Liver (tissue), 9 donors: ENCODE data around the gene DTNB. TPM values are rescaled to one million over a fixed set of nuclear protein-coding genes. Genes with fewer than 3 reads are reported as not detected.

ENCODE experiments used
- DNase-seq: peaks from one replicate; pipeline ENCODE4 v3.0.0-alpha.2; 2017; ENCODE audit warnings: low spot score
- H3K27ac ChIP-seq, 2 donors: one replicate each; pipeline ENCODE4 v1.7.0; 2013; ENCODE audit warnings: inconsistent platforms in 2 of 2, low read length in 2 of 2, control low read depth in 1 of 2, low read depth in 1 of 2, mild to moderate bottlenecking in 1 of 2
- H3K27me3 ChIP-seq, 4 donors: one replicate each; pipeline versions ENCODE4 v1.6.1 to v1.7.0; 2013; ENCODE audit warnings: low read length in 3 of 4, inconsistent platforms in 1 of 4, mild to moderate bottlenecking in 1 of 4, moderate library complexity in 1 of 4; ENCODE audit not compliant: control insufficient read depth in 4 of 4, insufficient read depth in 4 of 4
- H3K36me3 ChIP-seq, 4 donors: one replicate each; pipeline versions ENCODE4 v1.6.1 to v1.7.0; 2013; ENCODE audit warnings: low read length in 3 of 4, mild to moderate bottlenecking in 3 of 4, low read depth in 1 of 4, moderate library complexity in 1 of 4; ENCODE audit not compliant: control insufficient read depth in 4 of 4, insufficient read depth in 3 of 4
- H3K4me1 ChIP-seq, 4 donors: one replicate each; pipeline versions ENCODE4 v1.6.1 to v1.7.0; 2013; ENCODE audit warnings: low read length in 3 of 4, mild to moderate bottlenecking in 3 of 4, moderate library complexity in 1 of 4; ENCODE audit not compliant: control insufficient read depth in 4 of 4, insufficient read depth in 4 of 4
- H3K4me3 ChIP-seq, 3 donors: one replicate each; pipeline versions ENCODE4 v1.6.1 to v1.7.0; 2013; ENCODE audit warnings: low read length in 3 of 3, control low read depth in 1 of 3, low read depth in 1 of 3, mild to moderate bottlenecking in 1 of 3
- H3K9ac ChIP-seq, 2 donors: one replicate each; pipeline ENCODE4 v1.7.0; 2013; ENCODE audit warnings: low read length in 2 of 2, mild to moderate bottlenecking in 2 of 2, moderate library complexity in 2 of 2, control low read depth in 1 of 2, low read depth in 1 of 2
- H3K9me3 ChIP-seq, 4 donors: one replicate each; pipeline versions ENCODE4 v1.6.1 to v1.7.0; 2013; ENCODE audit warnings: low read length in 3 of 4; ENCODE audit not compliant: control insufficient read depth in 4 of 4
- ATF3 ChIP-seq: IDR thresholded peaks from 2 replicates; pipeline ENCODE4 v1.6.1; 2016; ENCODE audit warnings: antibody characterized with exemption
- EGR1 ChIP-seq, 2 donors: IDR thresholded peaks; 2 replicates each; pipeline ENCODE4 v1.6.1; 2016 to 2018; ENCODE audit warnings: antibody characterized with exemption in 2 of 2, low read depth in 2 of 2
- FOXA1 ChIP-seq: IDR thresholded peaks from 2 replicates; pipeline ENCODE4 v1.6.1; 2016; ENCODE audit warnings: antibody characterized with exemption
- FOXA2 ChIP-seq: IDR thresholded peaks from 2 replicates; pipeline ENCODE4 v1.6.1; 2016; ENCODE audit warnings: antibody characterized with exemption
- GABPA ChIP-seq, 2 donors: IDR thresholded peaks in 1 of 2; conservative IDR thresholded peaks in 1 of 2; 2 replicates each; pipeline ENCODE4 v1.6.1; 2016; ENCODE audit warnings: antibody characterized with exemption in 2 of 2, mild to moderate bottlenecking in 1 of 2, moderate library complexity in 1 of 2
- HNF4A ChIP-seq, 2 donors: conservative IDR thresholded peaks; 2 replicates each; pipeline ENCODE4 v1.6.1; 2016; ENCODE audit warnings: antibody characterized with exemption in 2 of 2, mild to moderate bottlenecking in 2 of 2
- HNF4G ChIP-seq: IDR thresholded peaks from 2 replicates; pipeline ENCODE4 v1.6.1; 2016; ENCODE audit warnings: antibody characterized with exemption
- JUND ChIP-seq, 2 donors: IDR thresholded peaks; 2 replicates each; pipeline ENCODE4 v1.6.1; 2016; ENCODE audit warnings: antibody characterized with exemption in 2 of 2
- NR2F2 ChIP-seq: IDR thresholded peaks from 2 replicates; pipeline ENCODE4 v1.6.1; 2016; ENCODE audit warnings: antibody characterized with exemption
- RAD21 ChIP-seq, 2 donors: IDR thresholded peaks; 2 replicates each; pipeline ENCODE4 v1.6.1; 2016; ENCODE audit warnings: antibody characterized with exemption in 2 of 2, mild to moderate bottlenecking in 2 of 2
- RXRA ChIP-seq, 2 donors: IDR thresholded peaks; 2 replicates each; pipeline ENCODE4 v1.6.1; 2017 to 2018; ENCODE audit warnings: antibody characterized with exemption in 2 of 2, mild to moderate bottlenecking in 1 of 2
- TAF1 ChIP-seq: conservative IDR thresholded peaks from 2 replicates; pipeline ENCODE4 v1.6.1; 2016; ENCODE audit warnings: antibody characterized with exemption, mild to moderate bottlenecking
- YY1 ChIP-seq: IDR thresholded peaks from 2 replicates; pipeline ENCODE4 v1.6.1; 2016; ENCODE audit warnings: antibody characterized with exemption, mild to moderate bottlenecking
- ZBTB33 ChIP-seq: IDR thresholded peaks from 2 replicates; pipeline ENCODE4 v1.6.1; 2016; ENCODE audit warnings: antibody characterized with exemption
- WGBS: extraction: QIAGEN DNeasy Blood & Tissue Kit; methylation state at CpG from one replicate; pipeline ENCODE4 v1.1.7; 2013; 5-methylcytosine and 5-hydroxymethylcytosine counted together
- polyA plus RNA-seq, 2 donors: library from polyadenylated mRNA; stranded (reverse) in 1 of 2; unstranded in 1 of 2; fragments of 200-250 nt in 1 of 2; fragments of >200 nt in 1 of 2; fragmentation: Nextera tagmentation in 1 of 2; extraction: Ambion mirVana in 1 of 2; gene quantifications; one replicate each; pipeline versions ENCODE4 v1.2.1 to v1.2.3, GENCODE V29; 2013 to 2015
- total RNA-seq, 2 donors: library from RNA; depleted of rRNA; stranded (reverse); fragments of >200 nt; gene quantifications; one replicate each; pipeline ENCODE4 v1.2.3, GENCODE V29; 2014
- TF ChIP-seq, protein P1 (sequence below): IDR thresholded peaks from 2 replicates; pipeline ENCODE4 v1.6.1; 2016; ENCODE audit warnings: antibody characterized with exemption, mild to moderate bottlenecking
- TF ChIP-seq, protein P2 (sequence below): fragments of 150-350 bp; IDR thresholded peaks from 2 replicates; pipeline ENCODE4 v1.5.1; 2017; ENCODE audit warnings: improper control_type of control experiment, low read depth, low read length; ENCODE audit not compliant: missing input control
- donor health status: healthy.
- donor health status: healthy.
- donor health status: healthy.
- donor health status: healthy.
- donor health status: healthy.

DTNB gene
- total and polyA plus RNA-seq, 4 donors, result 3.3 to 10.5 (median 6.4) TPM

GRCh38 chr2:25419678-25420242, 253.6 kb downstream of the DTNB start:
- H3K4me1 ChIP-seq, result peaks cover 0 to 12% (median 5%) of the 10 kb centered on the region in 4 donors
- peaks cover 0 to 2% (median under 1%) of the 10 kb centered on the region in 4 donors for H3K36me3 ChIP-seq
- DNase-seq, result no peak
- no peaks in the 10 kb centered on the region for H3K9me3 ChIP-seq
- H3K4me3 ChIP-seq, result no peak overlapping the region
- TF ChIP-seq JUND (IDR thresholded peaks at IDR 0.05), result no peak
- no peak overlapping the region for H3K9ac ChIP-seq
- no peaks in the 10 kb centered on the region for H3K27me3 ChIP-seq
- H3K27ac ChIP-seq, result no peak overlapping the region
- WGBS, result 91% methylated on average over 10 of the region's 10 CpGs

DNA sequence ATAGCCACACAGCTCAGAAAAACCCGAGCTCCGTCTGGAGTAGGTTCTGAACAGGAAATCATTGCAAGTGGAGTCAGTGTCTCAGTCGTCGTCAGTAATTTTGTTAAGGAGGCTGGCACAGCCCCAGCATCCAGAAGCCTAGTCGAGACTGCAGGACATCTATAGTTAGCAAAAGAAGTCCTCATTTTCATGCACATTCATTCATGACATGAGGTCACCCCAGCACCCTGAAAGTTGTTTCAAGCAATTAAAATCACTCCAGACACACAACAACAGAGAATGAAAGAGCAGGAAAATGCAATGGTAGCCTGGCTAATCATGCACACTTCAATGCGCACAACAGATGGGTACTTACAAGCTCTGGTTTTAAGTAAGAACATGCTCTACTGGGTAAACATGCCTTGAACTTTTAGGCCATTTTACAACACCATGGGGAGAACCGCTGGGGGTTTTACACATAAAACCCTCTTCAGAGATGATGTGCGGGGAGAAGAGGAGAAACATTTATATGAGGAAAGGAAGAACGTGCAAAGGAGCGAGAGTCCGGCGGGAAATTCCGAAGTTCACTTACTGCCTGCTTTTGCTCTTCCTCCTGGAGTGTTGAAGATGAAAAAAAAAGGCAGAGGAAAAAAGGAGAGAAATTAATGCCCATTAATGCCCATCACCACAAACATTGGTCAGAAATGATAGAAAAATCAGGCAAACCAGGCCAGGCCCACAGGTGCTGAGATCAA, 254.3 kb downstream of the DTNB start:
- H3K36me3 ChIP-seq, result peaks cover 0 to 2% (median under 1%) of the 10 kb centered on the region in 4 donors
- H3K9ac ChIP-seq, result no peak overlapping the region
- no peaks in the 10 kb centered on the region for H3K9me3 ChIP-seq
- no peaks in the 10 kb centered on the region for H3K27me3 ChIP-seq
- 87% methylated on average over 13 of the region's 13 CpGs for WGBS
- no peak for DNase-seq
- H3K4me1 ChIP-seq, result peaks cover 0 to 12% (median 5%) of the 10 kb centered on the region in 4 donors
- H3K27ac ChIP-seq, result no peak overlapping the region
- TF ChIP-seq JUND (IDR thresholded peaks at IDR 0.05) (no peak), GABPA (IDR thresholded peaks at IDR 0.05 in 1 of 2, conservative IDR thresholded peaks at IDR 0.05 in 1 of 2) (no peak), YY1 (no peak), ZBTB33 (no peak)
- TF ChIP-seq, protein P1, sequence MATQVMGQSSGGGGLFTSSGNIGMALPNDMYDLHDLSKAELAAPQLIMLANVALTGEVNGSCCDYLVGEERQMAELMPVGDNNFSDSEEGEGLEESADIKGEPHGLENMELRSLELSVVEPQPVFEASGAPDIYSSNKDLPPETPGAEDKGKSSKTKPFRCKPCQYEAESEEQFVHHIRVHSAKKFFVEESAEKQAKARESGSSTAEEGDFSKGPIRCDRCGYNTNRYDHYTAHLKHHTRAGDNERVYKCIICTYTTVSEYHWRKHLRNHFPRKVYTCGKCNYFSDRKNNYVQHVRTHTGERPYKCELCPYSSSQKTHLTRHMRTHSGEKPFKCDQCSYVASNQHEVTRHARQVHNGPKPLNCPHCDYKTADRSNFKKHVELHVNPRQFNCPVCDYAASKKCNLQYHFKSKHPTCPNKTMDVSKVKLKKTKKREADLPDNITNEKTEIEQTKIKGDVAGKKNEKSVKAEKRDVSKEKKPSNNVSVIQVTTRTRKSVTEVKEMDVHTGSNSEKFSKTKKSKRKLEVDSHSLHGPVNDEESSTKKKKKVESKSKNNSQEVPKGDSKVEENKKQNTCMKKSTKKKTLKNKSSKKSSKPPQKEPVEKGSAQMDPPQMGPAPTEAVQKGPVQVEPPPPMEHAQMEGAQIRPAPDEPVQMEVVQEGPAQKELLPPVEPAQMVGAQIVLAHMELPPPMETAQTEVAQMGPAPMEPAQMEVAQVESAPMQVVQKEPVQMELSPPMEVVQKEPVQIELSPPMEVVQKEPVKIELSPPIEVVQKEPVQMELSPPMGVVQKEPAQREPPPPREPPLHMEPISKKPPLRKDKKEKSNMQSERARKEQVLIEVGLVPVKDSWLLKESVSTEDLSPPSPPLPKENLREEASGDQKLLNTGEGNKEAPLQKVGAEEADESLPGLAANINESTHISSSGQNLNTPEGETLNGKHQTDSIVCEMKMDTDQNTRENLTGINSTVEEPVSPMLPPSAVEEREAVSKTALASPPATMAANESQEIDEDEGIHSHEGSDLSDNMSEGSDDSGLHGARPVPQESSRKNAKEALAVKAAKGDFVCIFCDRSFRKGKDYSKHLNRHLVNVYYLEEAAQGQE, result no peak
- no peak overlapping the region for H3K4me3 ChIP-seq

- no peak for DNase-seq
- H3K9ac ChIP-seq, result no peak overlapping the region
- no peaks in the 10 kb centered on the region for H3K27me3 ChIP-seq
- no peak overlapping the region for H3K4me3 ChIP-seq
- peaks cover 0 to 12% (median 5%) of the 10 kb centered on the region in 4 donors for H3K4me1 ChIP-seq
- H3K27ac ChIP-seq, result no peak overlapping the region
- H3K36me3 ChIP-seq, result peaks cover 0 to 2% (median under 1%) of the 10 kb centered on the region in 4 donors
- no peaks in the 10 kb centered on the region for H3K9me3 ChIP-seq
- WGBS, result 97% methylated on average over 6 of the region's 6 CpGs
- TF ChIP-seq HNF4G (no peak), EGR1 (IDR thresholded peaks at IDR 0.05; ENCODE audit: low read depth in 2 of 2) (no peak), RXRA (IDR thresholded peaks at IDR 0.05) (no peak), ATF3 (no peak), ZBTB33 (no peak), TAF1 (no peak), JUND (IDR thresholded peaks at IDR 0.05) (no peak), FOXA1 (no peak), HNF4A (conservative IDR thresholded peaks at IDR 0.05) (no peak), GABPA (IDR thresholded peaks at IDR 0.05 in 1 of 2, conservative IDR thresholded peaks at IDR 0.05 in 1 of 2) (no peak), FOXA2 (no peak), NR2F2 (no peak), RAD21 (IDR thresholded peaks at IDR 0.05) (no peak)
- TF ChIP-seq, protein P2, sequence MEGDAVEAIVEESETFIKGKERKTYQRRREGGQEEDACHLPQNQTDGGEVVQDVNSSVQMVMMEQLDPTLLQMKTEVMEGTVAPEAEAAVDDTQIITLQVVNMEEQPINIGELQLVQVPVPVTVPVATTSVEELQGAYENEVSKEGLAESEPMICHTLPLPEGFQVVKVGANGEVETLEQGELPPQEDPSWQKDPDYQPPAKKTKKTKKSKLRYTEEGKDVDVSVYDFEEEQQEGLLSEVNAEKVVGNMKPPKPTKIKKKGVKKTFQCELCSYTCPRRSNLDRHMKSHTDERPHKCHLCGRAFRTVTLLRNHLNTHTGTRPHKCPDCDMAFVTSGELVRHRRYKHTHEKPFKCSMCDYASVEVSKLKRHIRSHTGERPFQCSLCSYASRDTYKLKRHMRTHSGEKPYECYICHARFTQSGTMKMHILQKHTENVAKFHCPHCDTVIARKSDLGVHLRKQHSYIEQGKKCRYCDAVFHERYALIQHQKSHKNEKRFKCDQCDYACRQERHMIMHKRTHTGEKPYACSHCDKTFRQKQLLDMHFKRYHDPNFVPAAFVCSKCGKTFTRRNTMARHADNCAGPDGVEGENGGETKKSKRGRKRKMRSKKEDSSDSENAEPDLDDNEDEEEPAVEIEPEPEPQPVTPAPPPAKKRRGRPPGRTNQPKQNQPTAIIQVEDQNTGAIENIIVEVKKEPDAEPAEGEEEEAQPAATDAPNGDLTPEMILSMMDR, result no peak
Measured at GRCh38 chr2:25417715-25418369, 255.5 kb downstream of the DTNB start.
